CD14-positive monocyte (primary cell): ENCODE measurements around the gene DDR1. TPM values are rescaled to one million over a fixed set of nuclear protein-coding genes. Genes with fewer than 3 reads are reported as not detected.
A peak's percentile ranks its signal among the peaks of the same experiment; 100 is the strongest.

Source experiments
- DNase-seq, 3 donors: peaks; one replicate each; pipeline ENCODE4 v3.0.0-alpha.2; 2011 to 2022
- H2AFZ ChIP-seq: 2 replicates; pipeline ENCODE4 v1.6.0; 2012; ENCODE audit warnings: mild to moderate bottlenecking, low read depth, low read length, inconsistent platforms; ENCODE audit not compliant: insufficient read depth, poor library complexity, severe bottlenecking
- H3K27ac ChIP-seq, 2 donors: 1 replicate in 1 of 2; 2 replicates in 1 of 2; pipeline ENCODE4 v1.5.1; 2012 to 2013; ENCODE audit warnings: low read length in 2 of 2, control low read depth in 1 of 2, inconsistent platforms in 1 of 2, low read depth in 1 of 2, mild to moderate bottlenecking in 1 of 2
- H3K27me3 ChIP-seq, 2 donors: one replicate each; pipeline versions ENCODE4 v1.6.0 to v1.6.1; 2011 to 2013; ENCODE audit warnings: low read length in 2 of 2; ENCODE audit not compliant: control insufficient read depth in 2 of 2, insufficient read depth in 2 of 2
- H3K36me3 ChIP-seq, 2 donors: replicated peaks in 1 of 2; 1 replicate in 1 of 2; 2 replicates in 1 of 2; pipeline versions ENCODE4 v1.5.1 to v1.6.1; 2012 to 2013; ENCODE audit warnings: low read length in 2 of 2, control low read depth in 1 of 2, inconsistent platforms in 1 of 2, mild to moderate bottlenecking in 1 of 2; ENCODE audit not compliant: insufficient read depth in 2 of 2, control insufficient read depth in 1 of 2
- H3K4me1 ChIP-seq, 2 donors: 1 replicate in 1 of 2; 2 replicates in 1 of 2; pipeline versions ENCODE4 v1.5.1 to v1.6.1; 2012 to 2013; ENCODE audit warnings: low read length in 2 of 2, control low read depth in 1 of 2, inconsistent platforms in 1 of 2, mild to moderate bottlenecking in 1 of 2, moderate library complexity in 1 of 2; ENCODE audit not compliant: insufficient read depth in 2 of 2, control insufficient read depth in 1 of 2
- H3K4me2 ChIP-seq: replicated peaks from 2 replicates; pipeline ENCODE3; 2012; ENCODE audit warnings: low read length, moderate library complexity, mild to moderate bottlenecking; ENCODE audit not compliant: poor library complexity, severe bottlenecking; ENCODE audit errors: extremely low read depth
- H3K4me3 ChIP-seq, 3 experiments: fragments of 200-600 bp in 1 of 3; sonication (generic) in 1 of 3; replicated peaks in 1 of 3; 1 replicate in 2 of 3; 2 replicates in 1 of 3; pipeline ENCODE4 v1.5.1; 2011 to 2013; ENCODE audit warnings: low read length in 3 of 3, mild to moderate bottlenecking in 3 of 3, control low read depth in 2 of 3, low read depth in 2 of 3, inconsistent platforms in 1 of 3, moderate library complexity in 1 of 3
- H3K79me2 ChIP-seq: 2 replicates; pipeline ENCODE4 v1.6.0; 2012; ENCODE audit warnings: mild to moderate bottlenecking, control low read depth, inconsistent platforms, low read length, moderate library complexity; ENCODE audit not compliant: insufficient read depth
- H3K9ac ChIP-seq: 2 replicates; pipeline ENCODE4 v1.6.0; 2017; ENCODE audit warnings: low read length, mild to moderate bottlenecking; ENCODE audit not compliant: insufficient read depth, poor library complexity, severe bottlenecking
- H3K9me3 ChIP-seq, 2 donors: replicated peaks in 1 of 2; 1 replicate in 1 of 2; 2 replicates in 1 of 2; pipeline versions ENCODE4 v1.5.1 to v1.6.1; 2012 to 2013; ENCODE audit warnings: low read length in 2 of 2, control low read depth in 1 of 2; ENCODE audit not compliant: control insufficient read depth in 1 of 2, insufficient read depth in 1 of 2
- H4K20me1 ChIP-seq: 2 replicates; pipeline ENCODE4 v1.6.0; 2012; ENCODE audit warnings: mild to moderate bottlenecking, low read length, control low read depth, moderate library complexity; ENCODE audit not compliant: insufficient read depth
- H3K27ac Mint-ChIP-seq, 7 donors: one replicate each; pipeline ENCODE4 v1.8.0; 2020; ENCODE audit warnings: mild to moderate bottlenecking in 7 of 7, mixed read lengths in 7 of 7, moderate library complexity in 6 of 7, inconsistent platforms in 2 of 7
- H3K27me3 Mint-ChIP-seq, 3 donors: one replicate each; pipeline ENCODE4 v1.8.0; 2021 to 2022; ENCODE audit warnings: low read depth in 3 of 3, mild to moderate bottlenecking in 3 of 3, mixed read lengths in 3 of 3, moderate library complexity in 3 of 3, inconsistent platforms in 1 of 3
- H3K36me3 Mint-ChIP-seq, 2 donors: one replicate each; pipeline ENCODE4 v1.8.0; 2020; ENCODE audit warnings: mixed read lengths in 2 of 2, inconsistent platforms in 1 of 2, mild to moderate bottlenecking in 1 of 2
- H3K4me1 Mint-ChIP-seq: one replicate; pipeline ENCODE4 v1.8.0; 2020; ENCODE audit warnings: mild to moderate bottlenecking, mixed read lengths
- H3K4me3 Mint-ChIP-seq, 2 donors: one replicate each; pipeline ENCODE4 v1.8.0; 2020; ENCODE audit warnings: mild to moderate bottlenecking in 2 of 2, mixed read lengths in 2 of 2, moderate library complexity in 1 of 2
- H3K9me3 Mint-ChIP-seq, 7 donors: one replicate each; pipeline ENCODE4 v1.8.0; 2020 to 2022; ENCODE audit warnings: mixed read lengths in 7 of 7, mild to moderate bottlenecking in 6 of 7, moderate library complexity in 6 of 7, inconsistent platforms in 2 of 7
- WGBS: methylation state at CpG from one replicate; pipeline ENCODE4 v1.1.5; 2013; ENCODE audit warnings: missing lambda C conversion rate; ENCODE audit not compliant: insufficient coverage; 5-methylcytosine and 5-hydroxymethylcytosine counted together
- intact Hi-C, 2 donors: fragments of 100-400 bp; cut with micrococcal nuclease; formaldehyde crosslinking; loops; one replicate each; pipeline versions ENCODE4 v1.15.0 to v1.15.1; 2023
- polyA plus RNA-seq, 3 donors: library from polyadenylated mRNA; depleted of rRNA in 1 of 3; unstranded in 2 of 3; stranded (reverse) in 1 of 3; fragments of 300-500 nt in 2 of 3; fragments of >200 nt in 1 of 3; fragmentation: Illumina TruSeq in 2 of 3; gene quantifications; 1 replicate in 2 of 3; 2 replicates in 1 of 3; pipeline ENCODE4 v1.2.3, GENCODE V29; 2012 to 2021
- TF ChIP-seq, protein P1 (sequence below): fragments of 200-600 bp; IDR thresholded peaks from one replicate; pipeline ENCODE4 v1.8.0; 2022; ENCODE audit warnings: antibody characterized with exemption, mild to moderate bottlenecking

DDR1 gene
- polyA plus RNA-seq, 3 donors, result 0.39 to 1.0 (median 0.51) TPM

DNA sequence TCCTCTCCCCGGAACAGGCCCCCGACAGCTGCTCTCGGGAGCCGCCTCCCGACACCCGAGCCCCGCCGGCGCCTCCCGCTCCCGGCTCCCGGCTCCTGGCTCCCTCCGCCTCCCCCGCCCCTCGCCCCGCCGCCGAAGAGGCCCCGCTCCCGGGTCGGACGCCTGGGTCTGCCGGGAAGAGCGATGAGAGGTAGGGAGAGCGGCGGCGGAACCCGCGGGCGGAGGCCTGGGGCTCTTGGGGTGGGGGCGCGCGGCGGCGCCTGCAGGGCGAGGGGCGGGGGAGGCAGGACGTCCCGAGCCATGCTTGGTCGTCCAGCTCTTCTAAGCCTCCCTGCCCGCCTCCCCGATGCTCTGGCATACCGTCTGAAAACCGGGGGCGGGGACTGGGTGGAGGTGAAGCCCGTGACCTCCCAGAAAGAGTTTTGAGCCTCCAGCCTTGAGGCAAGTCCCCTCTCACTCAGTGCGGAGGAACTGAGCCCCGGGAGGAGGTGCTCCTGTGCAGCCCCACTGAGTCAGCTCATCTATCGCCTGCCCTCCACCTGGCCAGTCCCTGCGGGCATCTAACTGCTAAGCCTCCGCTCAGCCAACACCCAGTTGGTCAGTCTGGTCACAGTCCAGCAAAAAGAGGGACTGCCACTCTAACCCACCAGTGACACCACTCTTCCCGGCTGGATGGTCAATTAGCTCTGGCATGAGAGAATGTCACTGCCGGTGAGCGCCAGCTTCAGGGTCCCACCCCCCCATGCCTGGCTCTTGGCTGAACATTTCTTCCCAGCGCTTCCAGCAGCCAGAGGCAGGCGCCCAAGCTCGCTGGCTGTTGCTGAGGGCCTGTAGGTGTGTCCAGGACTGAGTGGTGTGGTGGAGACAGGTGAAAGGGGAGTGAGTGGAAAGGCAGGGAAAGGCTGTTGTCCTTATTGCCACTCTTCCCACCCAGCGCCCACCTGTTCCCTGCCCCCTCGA is 482 bp downstream of the DDR1 start:
- H3K79me2 ChIP-seq, result no peaks in the 10 kb centered on the region
- peak overlapping the region; percentile 83 for H3K4me2 ChIP-seq
- no peaks in the 10 kb centered on the region for H3K36me3 ChIP-seq
- intact Hi-C loops, result loop anchor here in 1 of 2 donors (5.0 kb wide), 1 partner anchor 42 kb away; no protein-coding TSS in a partner anchor
- Mint-ChIP-seq H3K4me1 (peaks cover 23% of the 10 kb centered on the region), H3K4me3 (peak overlapping the region; percentile 80 to 86), H3K27me3 (peaks cover 34 to 61% (median 40%) of the 10 kb centered on the region in 3 donors), H3K27ac (peak overlapping the region in 1 of 7 donors; percentile 37), H3K9me3 (peaks cover 0 to 5% (median 0%) of the 10 kb centered on the region in 7 donors), H3K36me3 (peaks cover 0 to 5% of the 10 kb centered on the region in 2 donors)
- H3K9me3 ChIP-seq, result no peaks in the 10 kb centered on the region
- peaks cover 4 to 55% of the 10 kb centered on the region in 2 donors for H3K27me3 ChIP-seq
- peak overlapping the region; percentile 81 for H2AFZ ChIP-seq
- H3K4me3 ChIP-seq, result peak overlapping the region; percentile 37 to 75 (median 42)
- peaks cover 9 to 11% of the 10 kb centered on the region in 2 donors for H3K4me1 ChIP-seq
- H4K20me1 ChIP-seq, result no peaks in the 10 kb centered on the region
- 13% methylated on average over 41 of the region's 59 CpGs for WGBS
- DNase-seq, result peak in 2 of 3 donors; percentile 10 to 25
- H3K9ac ChIP-seq, result peak overlapping the region; percentile 59
- TF ChIP-seq, protein P1, sequence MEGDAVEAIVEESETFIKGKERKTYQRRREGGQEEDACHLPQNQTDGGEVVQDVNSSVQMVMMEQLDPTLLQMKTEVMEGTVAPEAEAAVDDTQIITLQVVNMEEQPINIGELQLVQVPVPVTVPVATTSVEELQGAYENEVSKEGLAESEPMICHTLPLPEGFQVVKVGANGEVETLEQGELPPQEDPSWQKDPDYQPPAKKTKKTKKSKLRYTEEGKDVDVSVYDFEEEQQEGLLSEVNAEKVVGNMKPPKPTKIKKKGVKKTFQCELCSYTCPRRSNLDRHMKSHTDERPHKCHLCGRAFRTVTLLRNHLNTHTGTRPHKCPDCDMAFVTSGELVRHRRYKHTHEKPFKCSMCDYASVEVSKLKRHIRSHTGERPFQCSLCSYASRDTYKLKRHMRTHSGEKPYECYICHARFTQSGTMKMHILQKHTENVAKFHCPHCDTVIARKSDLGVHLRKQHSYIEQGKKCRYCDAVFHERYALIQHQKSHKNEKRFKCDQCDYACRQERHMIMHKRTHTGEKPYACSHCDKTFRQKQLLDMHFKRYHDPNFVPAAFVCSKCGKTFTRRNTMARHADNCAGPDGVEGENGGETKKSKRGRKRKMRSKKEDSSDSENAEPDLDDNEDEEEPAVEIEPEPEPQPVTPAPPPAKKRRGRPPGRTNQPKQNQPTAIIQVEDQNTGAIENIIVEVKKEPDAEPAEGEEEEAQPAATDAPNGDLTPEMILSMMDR, result no peak
- H3K27ac ChIP-seq, result no peak overlapping the region

DNA sequence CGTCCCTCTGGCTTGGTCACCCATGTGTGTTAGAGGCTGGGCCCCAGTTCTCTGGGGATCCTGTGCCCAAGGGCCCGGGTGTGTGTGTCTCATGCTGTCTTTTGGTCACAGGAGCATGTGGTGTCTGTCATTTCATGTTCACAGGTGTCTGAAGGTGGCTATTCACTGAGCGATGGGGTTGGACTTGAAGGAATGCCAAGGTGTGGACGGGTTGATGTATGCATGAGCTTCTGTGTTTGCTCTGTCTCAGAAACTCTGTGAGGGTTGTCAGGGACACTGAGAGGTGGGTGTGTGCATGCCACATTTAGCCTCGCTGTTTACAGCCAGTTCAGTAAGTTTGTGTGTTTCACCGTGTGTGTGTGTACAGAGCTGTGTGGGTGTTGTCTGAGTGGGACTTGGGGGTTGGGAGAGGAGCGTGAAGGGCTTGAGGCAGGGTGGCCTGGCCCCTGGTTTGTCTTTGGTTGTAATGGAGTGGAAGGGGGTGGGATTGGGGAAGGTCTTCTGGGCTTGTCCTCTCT is 1.2 kb downstream of the DDR1 start:
- no peak for DNase-seq
- Histone ChIP-seq H2AFZ (no peak overlapping the region), H3K27ac (no peak overlapping the region), H3K4me2 (peak overlapping the region; percentile 83), H3K4me3 (no peak overlapping the region), H3K4me1 (peaks cover 9 to 11% of the 10 kb centered on the region in 2 donors), H3K36me3 (no peaks in the 10 kb centered on the region), H3K9me3 (no peaks in the 10 kb centered on the region), H4K20me1 (no peaks in the 10 kb centered on the region), H3K27me3 (peaks cover 4 to 55% of the 10 kb centered on the region in 2 donors), H3K9ac (no peak overlapping the region), H3K79me2 (no peaks in the 10 kb centered on the region)
- peaks cover 0 to 5% of the 10 kb centered on the region in 2 donors for H3K36me3 Mint-ChIP-seq
- H3K4me1 Mint-ChIP-seq, result peaks cover 23% of the 10 kb centered on the region
- peaks cover 34 to 63% (median 36%) of the 10 kb centered on the region in 3 donors for H3K27me3 Mint-ChIP-seq
- WGBS, result 81% methylated on average over 7 of the region's 7 CpGs
- H3K27ac Mint-ChIP-seq, result no peak overlapping the region
- TF ChIP-seq, protein P1, result no peak
- intact Hi-C loops, result no loop called here
- peak overlapping the region; percentile 80 to 86 for H3K4me3 Mint-ChIP-seq
- peaks cover 0 to 5% (median 0%) of the 10 kb centered on the region in 7 donors for H3K9me3 Mint-ChIP-seq
